HL-60/S4 (cell line): ENCODE data around the gene ISCU.
"Not testable (repeated sequence)": the region's sequence is repeated elsewhere in the genome, so short reads cannot be mapped to it uniquely, and the experiment has no call there.

Source experiments
- in situ Hi-C: fragments of 300-500 bp; cut with MboI; formaldehyde crosslinking; loops from 2 replicates; pipeline ENCODE4 v1.14.3; 2022; ENCODE audit warnings: low sequenced_read_pairs

ISCU gene

DNA sequence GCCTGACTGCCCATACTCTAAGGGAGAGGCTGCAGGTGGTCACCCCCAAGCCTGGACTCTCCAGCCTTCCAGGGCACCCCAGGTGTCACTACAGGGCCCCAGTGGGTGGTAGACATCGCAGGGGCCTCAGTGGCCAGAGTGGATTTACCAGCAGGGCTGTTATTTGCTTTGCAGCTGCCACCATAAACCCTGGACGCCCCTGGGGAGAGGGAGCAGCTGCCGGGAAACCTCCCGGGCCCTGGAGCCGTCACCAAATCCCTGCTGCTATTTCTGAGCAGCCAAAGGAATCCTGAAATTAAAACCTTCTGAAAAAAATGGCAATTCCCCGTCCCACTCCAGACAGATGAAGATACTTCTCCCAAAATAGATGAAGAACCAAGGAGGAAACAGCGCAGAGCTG lies 21.6 kb downstream of the ISCU start:
- in situ Hi-C loops, result no loop called here

DNA sequence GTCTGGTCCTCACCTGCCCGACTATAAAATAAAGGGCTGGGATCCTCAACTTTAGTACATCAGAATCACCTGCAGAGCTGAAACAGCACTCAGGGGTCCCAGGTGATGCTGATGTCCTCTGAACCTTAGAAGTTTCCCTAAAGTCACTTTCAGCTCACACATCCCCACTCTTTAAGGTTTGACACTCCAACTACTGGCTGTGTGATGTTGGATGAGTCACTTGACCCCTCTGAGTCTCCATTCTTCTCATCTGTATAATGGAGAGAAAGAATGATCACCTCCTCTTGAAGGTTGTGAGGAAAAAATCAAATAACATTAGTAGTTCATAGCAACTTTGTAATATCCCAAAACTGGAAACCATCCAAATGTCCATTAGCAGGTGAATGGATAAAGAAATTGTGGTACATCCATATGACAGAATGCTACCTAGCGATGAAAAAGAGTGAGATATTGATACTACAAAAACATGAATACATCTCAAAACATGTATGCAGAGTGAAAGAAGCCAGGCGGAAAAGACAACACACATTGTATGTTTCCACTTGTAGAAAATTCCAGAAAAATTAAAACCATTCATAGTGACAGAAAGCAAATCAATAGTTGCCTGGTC lies 22.2 kb downstream of the ISCU start:
- in situ Hi-C loops, result no loop called here

DNA sequence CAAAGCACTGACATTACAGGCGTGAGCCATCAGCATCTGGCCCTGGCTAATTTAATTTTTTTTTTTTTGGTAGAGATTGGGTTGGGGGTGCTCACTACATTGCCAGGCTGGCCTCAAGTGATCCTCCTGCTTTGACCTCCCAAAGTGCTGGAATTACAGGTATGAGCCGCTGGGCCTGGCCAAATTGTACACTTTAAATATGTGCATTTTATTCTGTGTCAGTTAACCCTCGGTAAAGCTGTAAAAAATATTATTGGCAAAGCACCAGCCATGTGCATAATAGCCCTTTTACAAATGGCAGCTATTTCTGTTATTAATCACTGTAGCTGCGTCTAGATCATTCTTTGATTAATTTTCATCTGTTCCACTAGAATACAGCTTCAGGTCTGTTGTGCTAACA lies 23.5 kb downstream of the ISCU start:
- in situ Hi-C loops, result no loop called here

DNA sequence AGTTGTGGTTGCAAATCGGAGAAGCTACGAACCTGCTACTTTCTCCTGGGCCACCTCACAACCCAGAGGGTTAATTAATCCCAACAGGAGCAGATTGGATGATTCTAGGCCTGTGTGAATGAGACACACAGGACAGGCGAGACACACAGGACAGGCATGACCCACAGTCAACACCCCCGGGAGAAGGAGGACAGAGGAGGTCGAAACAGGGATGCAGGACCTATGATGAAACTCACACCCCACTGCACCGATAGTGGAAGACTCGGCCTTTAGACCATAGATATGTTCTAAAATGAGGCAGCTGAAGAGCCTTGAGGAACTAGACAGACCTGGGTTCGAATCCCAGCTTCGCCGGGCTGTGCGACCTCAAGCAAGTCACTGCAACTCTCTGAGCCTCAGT lies 23.9 kb downstream of the ISCU start:
- in situ Hi-C loops, result no loop called here

DNA sequence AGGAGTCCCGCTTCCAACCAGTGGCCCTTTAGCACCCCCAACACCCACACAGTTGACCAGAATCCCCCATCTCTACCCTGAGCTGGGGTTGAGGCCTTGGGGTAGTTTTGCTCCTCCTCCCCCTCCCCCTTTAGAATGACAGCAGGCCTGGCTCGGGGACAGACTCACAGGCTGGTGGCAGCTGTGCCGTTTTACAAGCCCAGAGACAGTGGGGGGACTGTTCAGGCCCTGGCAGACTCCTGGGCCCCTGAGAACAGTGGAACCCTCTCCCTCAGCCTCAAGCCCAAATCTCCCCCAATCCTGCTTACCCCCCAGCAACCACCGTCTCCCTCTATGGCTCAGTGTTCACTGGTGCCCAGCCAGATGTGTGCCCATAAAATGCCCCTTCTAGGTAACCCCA lies 25.4 kb downstream of the ISCU start:
- in situ Hi-C loops, result no loop called here

DNA sequence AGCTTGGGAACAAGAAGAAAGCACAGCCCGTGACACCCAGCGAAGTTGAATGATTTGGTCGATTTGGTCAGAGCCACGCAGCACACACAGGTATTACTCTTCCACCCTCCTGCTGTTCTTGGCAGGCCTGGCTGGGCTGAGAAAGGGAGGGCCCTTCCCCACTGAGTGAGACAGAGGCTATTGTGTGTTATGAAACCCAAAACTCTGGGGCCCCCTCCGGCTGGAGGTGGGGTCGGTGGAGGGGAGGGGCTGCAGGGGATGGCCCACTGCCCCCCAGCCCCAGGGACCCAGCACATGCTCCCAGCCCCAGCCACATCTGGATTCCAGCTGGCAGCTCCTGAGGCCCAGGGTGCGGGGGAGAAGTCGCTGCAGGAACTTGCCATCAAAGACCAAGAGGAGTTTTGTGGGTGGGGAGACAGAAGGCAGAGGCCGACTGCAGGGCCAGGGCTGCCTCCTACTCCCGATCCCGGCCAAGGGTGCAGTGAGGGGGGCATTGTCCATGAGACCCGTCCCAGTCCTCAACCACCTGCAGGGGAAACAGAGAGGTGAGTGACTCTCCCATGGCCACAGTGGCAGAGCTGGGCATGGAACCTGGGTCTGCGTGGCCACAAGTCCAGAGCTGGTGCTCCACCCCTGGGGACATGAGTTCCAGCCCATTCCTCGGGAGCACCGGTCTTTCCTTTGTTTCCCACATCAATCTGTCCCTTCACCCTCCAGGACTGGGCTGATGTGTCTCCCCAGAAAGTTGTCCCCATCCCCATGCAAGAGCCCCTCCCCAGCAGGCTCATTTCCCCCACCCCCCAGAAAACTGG lies 26.8 kb downstream of the ISCU start:
- in situ Hi-C loops, result no loop called here

DNA sequence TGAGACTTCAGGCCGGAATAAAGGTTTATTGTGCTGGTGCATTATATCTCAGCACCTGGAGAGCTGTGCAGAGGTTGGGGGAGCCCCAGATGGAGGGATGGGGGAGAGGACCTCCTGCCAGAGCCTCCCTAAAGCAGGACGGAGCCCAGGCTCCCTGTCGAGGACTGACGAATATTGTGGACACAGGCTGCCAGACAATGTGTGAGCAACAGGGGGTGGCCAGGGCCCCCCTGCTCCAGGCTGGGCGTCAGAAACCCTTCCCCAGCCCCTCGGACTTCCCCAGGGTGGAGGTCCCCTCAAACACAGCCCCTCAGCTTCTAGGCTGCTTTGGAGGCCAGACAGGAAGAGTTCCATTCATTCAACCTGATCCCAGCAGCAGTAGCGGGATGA lies 27.4 kb downstream of the ISCU start:
- in situ Hi-C loops, result no loop called here

DNA sequence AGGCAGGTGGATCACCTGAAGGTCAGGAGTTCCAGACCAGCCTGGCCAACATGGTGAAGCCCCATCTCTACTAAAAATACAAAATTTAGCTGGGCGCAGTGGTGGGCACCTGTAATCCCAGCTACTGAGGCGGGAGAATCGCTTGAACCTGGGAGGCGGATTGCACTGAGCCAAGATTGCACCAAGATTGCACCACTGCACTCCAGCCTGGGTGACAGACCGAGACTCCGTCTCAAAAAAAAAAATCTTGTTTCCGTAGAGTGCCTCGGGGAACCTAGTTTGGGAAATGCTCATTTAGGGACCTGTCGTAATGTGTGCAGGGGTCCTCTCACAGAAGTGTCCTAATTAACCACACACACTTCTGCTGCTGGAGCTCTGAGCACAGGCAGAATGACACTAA lies 28.1 kb downstream of the ISCU start:
- in situ Hi-C loops, result not testable (repeated sequence)

DNA sequence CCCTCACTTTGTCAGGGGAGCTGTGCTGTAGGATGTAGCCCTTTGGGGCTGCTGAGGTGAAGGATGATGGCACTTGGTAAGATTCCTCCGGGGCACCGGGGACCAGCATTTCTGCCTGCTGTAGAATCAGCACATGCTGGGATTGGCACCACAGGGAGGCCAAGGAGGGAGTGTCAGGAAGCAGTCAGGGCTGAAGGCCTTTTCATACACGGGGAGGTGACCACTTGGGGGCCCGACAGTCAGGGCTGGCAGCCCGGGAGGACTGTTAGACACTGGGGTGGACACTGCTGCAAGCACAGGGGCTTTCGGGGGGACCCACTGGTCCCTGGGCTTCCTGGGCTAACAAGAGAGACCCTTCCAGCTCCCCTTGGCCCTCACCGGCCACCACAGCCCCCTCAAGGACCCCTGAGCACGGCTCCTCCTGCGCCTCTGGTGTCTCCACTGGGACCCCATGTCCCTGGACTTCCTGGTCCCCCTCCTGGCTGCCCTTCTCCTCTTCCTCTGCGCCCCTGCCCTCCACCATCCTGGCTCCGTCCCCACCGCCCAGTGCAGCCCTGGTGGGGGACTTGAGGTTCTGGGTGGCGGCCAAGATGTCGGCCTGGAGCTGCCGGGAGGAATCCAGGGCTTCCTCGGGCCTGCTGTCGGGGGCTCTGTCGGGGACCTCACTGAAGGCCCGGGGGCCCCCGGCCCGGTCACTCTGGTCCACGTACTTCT lies 29.0 kb downstream of the ISCU start:
- in situ Hi-C loops, result no loop called here

DNA sequence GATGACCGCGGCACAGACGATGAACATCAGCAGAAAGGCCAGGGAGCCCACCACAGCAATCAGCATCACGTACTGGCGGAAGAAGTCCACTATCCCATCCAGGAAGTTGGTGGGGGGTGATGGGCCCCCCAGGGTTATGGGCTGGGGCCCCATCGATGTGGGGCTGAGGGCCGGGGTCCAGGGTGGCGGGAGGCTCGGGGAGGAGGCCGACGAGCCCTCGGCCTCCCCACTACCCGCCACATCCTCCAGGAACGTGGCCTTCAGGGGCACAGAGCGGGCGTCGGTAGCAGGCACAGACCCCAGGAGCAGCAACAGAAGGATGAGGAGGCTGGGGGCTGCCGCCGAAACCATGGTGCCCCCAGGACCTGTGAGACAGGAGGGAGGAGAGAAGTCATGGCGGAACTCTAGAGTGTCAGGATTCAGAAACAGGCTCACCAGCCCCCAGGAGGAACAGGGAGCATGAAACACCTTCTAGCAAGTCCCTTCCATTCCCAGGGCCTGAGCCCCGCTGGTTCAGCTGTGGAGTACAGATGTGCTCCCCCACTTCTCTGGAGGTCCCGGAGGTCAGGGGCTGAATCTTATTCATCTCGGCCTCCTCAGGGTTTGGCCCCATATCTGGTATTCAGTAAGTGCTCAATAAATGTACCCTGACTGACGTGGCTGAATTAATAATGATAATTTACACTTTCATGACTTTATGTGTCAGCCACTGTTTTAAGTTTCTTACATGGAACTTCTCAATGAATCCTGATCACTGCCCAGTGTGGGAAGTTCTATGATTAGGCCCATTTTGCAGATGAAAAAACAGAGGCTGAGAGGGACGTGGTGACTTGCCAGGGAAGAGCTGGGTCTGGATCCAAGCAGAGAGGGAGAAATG lies 29.9 kb downstream of the ISCU start:
- in situ Hi-C loops, result no loop called here

DNA sequence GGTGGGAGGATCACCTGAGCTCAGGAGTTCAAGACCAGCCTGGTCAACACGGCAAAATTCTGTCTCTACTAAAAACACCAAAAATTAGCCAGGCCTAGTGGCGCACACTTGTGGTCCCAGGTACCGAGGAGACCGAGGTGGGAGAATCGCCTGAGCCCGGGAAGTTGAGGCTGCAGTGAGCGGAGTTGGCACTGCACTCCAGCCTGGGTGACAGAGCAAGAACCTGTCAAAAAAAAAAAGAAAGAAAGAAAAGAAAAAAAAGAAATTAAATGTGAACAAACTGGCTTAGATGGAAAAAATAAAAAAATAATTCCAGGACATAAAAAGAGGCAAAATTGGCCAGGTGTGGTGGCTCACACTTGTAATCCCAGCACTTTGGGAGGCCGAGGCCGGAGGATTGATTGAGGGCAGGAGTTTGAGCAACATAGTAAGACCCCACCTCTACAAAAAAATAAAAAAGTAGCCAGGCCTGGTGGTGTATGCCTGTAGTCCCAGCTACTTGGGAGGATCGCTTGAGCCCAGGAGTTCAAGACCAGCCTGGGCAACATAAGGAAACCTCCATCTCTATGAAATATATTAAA lies 32.0 kb downstream of the ISCU start:
- in situ Hi-C loops, result no loop called here

DNA sequence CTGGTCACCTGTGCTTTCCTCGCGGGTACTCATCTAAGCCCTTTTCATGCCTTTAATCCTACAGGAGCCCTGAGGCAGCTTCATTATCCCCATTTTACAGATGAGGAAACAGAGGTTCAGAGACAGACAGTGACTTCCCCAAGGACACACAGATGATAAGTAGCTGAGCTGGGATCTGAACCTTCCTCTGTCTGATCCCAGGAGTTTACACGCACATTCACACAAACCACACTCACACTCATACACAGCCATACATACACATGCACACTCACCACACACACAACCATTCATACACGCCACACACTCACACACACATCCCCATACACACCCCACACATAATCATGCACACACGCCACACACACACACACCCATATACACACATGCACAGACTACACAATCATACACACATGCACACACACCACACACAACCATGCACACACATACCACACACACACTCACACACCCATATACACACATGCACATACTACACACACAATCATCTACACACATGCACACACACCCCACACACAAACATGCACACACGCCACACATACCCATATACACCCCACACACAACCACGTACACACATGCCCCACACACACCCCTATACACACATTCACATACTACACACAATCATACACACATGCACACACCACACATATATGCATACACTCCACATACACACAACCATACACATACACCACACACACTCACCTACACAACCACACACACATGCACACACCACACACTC lies 32.7 kb downstream of the ISCU start:
- in situ Hi-C loops, result no loop called here

DNA sequence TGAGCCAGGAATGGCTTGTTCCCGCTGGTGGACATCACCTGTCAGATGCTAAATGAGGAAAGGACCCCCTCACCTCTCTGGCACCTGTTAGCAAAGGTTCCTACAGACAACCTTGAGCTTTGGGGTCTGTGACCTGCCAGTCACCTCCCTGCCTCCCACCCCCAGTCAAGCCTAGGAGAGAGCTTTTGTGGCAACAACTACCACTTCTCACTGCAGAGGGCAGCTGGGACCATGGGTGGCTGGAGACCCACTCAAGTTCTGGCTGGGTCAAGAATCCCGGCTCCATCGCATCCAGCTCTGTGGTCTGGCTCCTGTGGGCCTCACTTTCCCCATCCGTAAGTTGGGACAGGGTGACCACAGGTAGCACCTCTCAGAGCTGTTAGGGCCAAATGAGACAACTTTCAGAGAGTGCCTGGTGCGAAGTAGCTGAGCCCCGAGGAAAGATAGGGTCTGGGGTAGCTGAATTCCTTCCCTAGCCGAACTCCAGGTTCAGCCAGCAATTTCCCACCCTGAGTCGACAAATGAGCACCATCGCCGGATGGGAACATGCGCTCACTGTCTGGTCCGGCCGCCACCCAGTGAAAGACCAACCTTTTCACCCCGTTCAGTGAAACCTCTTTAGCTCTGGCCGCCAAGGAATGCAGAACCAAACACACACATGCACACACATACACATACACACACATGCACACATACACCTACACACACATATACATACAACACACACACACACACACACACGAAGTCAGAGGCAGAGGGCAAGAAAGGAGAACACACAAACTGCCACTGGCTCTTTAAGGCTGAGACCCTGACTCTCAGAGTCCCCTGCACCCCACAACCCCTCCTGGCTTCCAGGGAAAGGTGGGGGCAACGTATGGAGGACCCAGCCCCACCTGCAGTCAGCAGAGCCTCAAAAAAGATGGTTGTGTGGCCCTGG lies 33.6 kb downstream of the ISCU start:
- in situ Hi-C loops, result no loop called here

DNA sequence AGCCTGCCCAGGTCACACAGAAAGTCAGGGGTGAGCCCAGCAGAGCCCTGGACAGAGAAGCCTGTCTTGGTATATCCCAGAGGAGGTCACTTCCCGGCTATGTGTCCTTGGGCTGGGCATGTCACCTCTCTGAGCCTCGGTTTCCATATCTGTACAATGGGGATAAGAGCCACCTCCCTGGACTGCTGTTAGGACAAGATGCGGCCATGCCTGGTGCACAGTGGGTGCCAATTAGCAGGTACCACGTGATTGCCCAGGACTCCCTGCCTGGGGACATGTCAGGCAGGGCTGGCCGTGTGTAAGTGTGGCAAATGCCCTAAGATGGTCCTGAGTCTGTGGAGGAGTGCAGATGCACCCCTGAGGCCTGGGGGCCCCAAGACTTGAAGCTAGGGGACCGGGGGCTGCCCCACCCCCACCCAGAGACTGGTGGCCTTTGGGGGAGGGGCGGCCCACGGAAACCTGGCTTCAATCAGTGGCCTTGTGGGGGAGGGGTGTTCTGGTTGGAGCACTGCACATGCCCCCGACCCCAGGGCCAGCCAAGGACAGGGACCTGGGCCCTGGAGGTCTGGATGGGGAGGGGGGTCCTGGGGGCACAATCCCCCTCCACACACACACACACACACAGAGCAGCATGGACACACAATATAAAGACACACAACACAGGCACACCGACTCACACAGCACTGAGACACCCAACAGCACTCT lies 34.6 kb downstream of the ISCU start:
- in situ Hi-C loops, result no loop called here

DNA sequence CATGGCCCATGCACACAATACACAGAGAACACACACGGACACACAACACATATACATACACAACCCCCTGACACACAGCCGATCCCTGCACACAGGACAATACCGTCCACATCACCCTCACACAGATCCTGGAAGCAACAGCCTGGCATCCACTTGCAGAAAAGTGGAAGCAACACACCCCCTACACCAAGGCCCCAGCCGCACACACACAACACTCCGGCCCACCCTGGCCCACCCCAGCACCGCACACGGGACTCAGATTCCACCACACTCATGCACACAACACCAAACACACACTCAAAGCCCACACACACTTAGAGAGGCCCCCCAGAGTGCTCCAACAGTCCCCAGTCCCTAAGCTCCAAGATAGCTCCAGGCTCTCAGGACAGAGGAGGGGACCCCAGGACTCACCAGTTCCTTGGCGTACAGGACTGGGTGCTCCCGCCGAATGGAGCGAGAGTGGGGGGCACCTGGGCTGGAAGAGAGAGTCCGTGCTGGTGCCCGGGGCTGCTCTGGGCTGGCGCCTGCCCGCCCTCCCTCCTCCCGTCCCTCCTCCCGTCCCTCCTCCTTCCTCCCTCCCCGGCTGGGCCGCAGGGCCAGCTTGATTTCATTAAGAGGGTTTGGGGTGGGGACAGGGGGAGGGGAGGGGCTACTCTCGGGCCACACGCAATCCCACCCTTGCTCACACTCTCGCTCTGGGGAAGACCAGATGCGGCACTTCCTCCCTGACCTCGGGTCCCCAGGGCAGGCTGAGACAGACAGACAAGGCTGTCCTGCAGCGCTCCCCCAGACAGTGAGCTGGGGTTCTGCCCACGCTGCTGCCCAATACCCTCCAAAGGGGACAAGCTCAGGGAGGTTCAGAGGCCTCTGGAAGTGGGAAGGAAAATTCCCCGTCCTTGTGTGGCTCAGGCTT lies 35.4 kb downstream of the ISCU start, which contains the start of gene TMEM119:
TSS of gene TMEM119 (minus strand) at position 526 of the 913 bp plus-strand sequence. CDS start 5,701 bp downstream, outside the sequence.
- in situ Hi-C loops, result no loop called here

DNA sequence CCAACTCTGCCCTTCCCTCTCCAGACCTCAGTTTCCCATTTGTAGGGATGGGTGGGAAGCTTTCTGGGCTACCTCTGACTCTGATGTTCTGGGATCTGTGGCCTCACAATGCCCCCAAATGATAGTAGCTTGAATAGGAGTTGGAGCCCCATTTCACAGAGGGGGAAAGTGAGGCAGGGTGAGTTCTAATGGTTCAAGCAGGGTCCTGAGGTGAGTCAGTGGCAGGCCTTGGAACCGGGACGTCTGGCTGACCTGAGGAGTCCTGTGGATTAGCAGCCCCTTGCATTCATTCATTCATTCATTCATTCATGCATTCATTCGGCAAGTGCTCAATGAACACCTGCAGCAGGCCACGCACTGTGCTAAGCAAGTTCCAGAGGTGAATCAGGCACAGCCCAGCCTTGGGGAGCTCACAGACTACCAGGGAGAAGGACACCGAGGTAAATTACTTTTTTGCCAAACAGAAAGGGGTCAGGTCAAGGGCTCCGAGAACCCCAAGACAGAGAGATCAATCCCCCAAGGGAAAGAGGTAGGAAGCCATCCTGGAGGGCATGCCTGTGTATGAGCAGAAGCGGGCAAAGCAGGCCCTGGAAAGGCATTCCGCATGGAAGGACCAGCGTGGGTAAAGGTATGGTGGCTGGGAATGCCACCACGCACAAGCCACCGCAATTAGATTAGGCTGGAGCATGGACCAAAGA lies 36.3 kb downstream of the ISCU start:
- in situ Hi-C loops, result no loop called here

DNA sequence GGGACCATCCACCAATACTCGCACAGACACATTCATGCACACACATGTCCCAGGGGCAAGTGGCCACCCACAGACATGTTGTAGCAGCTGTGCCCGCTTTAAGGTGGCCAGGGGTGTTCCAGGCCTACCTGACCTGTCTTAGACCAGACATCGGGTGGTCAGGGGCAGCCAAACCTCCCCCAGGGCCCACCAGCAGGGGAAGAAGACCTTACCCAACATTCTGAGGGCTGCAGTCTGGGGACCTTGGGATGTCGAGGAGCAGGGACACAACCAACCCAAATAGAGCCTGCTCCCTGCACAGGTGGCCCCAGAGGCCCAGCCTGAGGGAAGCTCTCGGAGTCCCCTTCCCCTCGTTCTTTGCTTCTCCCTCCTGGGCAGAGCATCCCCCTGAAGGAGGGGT lies 37.1 kb downstream of the ISCU start:
- in situ Hi-C loops, result no loop called here
